Measurements from ENCODE around the gene CEP43. TPM values are rescaled to one million over a fixed set of nuclear protein-coding genes. Genes with fewer than 3 reads are reported as not detected.

The CEP43 gene
- total RNA-seq, 1 donor from 2014 or later, result 23.3 TPM

GRCh38 chr6:166951670-166952060 lies 47.5 kb upstream of the CEP43 start:
- H3K36me3 Mint-ChIP-seq (ENCODE audit: low read depth, unreplicated experiment), result peaks cover 21% of the 10 kb centered on the region
- H3K9me3 Mint-ChIP-seq (ENCODE audit: unreplicated experiment), result peaks cover 4% of the 10 kb centered on the region
- DNase-seq (ENCODE audit: low spot score), result no peak
- peaks cover 19% of the 10 kb centered on the region for H3K27me3 Mint-ChIP-seq (ENCODE audit: unreplicated experiment)
- no peak overlapping the region for H3K4me3 Mint-ChIP-seq (ENCODE audit: unreplicated experiment)
- peaks cover 7% of the 10 kb centered on the region for H3K4me1 Mint-ChIP-seq (ENCODE audit: unreplicated experiment)
- TF ChIP-seq, protein P1, sequence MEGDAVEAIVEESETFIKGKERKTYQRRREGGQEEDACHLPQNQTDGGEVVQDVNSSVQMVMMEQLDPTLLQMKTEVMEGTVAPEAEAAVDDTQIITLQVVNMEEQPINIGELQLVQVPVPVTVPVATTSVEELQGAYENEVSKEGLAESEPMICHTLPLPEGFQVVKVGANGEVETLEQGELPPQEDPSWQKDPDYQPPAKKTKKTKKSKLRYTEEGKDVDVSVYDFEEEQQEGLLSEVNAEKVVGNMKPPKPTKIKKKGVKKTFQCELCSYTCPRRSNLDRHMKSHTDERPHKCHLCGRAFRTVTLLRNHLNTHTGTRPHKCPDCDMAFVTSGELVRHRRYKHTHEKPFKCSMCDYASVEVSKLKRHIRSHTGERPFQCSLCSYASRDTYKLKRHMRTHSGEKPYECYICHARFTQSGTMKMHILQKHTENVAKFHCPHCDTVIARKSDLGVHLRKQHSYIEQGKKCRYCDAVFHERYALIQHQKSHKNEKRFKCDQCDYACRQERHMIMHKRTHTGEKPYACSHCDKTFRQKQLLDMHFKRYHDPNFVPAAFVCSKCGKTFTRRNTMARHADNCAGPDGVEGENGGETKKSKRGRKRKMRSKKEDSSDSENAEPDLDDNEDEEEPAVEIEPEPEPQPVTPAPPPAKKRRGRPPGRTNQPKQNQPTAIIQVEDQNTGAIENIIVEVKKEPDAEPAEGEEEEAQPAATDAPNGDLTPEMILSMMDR (IDR thresholded peaks at IDR 0.05; ENCODE audit: unreplicated experiment), result no peak
- H3K27ac Mint-ChIP-seq (ENCODE audit: unreplicated experiment), result no peak overlapping the region

- Mint-ChIP-seq H3K9me3 (ENCODE audit: unreplicated experiment) (peaks cover 4% of the 10 kb centered on the region), H3K27me3 (ENCODE audit: unreplicated experiment) (peaks cover 19% of the 10 kb centered on the region), H3K27ac (ENCODE audit: unreplicated experiment) (no peak overlapping the region), H3K36me3 (ENCODE audit: low read depth, unreplicated experiment) (peaks cover 21% of the 10 kb centered on the region), H3K4me1 (ENCODE audit: unreplicated experiment) (peaks cover 7% of the 10 kb centered on the region), H3K4me3 (ENCODE audit: unreplicated experiment) (no peak overlapping the region)
- TF ChIP-seq, protein P1 (IDR thresholded peaks at IDR 0.05; ENCODE audit: unreplicated experiment), result no peak
- DNase-seq (ENCODE audit: low spot score), result no peak
Observed at GRCh38 chr6:166952121-166952520, 47.1 kb upstream of the CEP43 start.

- no peak for DNase-seq (ENCODE audit: low spot score)
- Mint-ChIP-seq H3K27ac (ENCODE audit: unreplicated experiment) (no peak overlapping the region), H3K4me3 (ENCODE audit: unreplicated experiment) (no peak overlapping the region), H3K4me1 (ENCODE audit: unreplicated experiment) (peaks cover 12% of the 10 kb centered on the region), H3K9me3 (ENCODE audit: unreplicated experiment) (peaks cover 4% of the 10 kb centered on the region), H3K27me3 (ENCODE audit: unreplicated experiment) (peaks cover 21% of the 10 kb centered on the region), H3K36me3 (ENCODE audit: low read depth, unreplicated experiment) (peaks cover 26% of the 10 kb centered on the region)
- TF ChIP-seq, protein P1 (IDR thresholded peaks at IDR 0.05; ENCODE audit: unreplicated experiment), result no peak
Observed at GRCh38 chr6:166952567-166953486, 46.4 kb upstream of the CEP43 start.

- no peak for DNase-seq (ENCODE audit: low spot score)
- peaks cover 24% of the 10 kb centered on the region for H3K27me3 Mint-ChIP-seq (ENCODE audit: unreplicated experiment)
- H3K36me3 Mint-ChIP-seq (ENCODE audit: low read depth, unreplicated experiment), result peaks cover 27% of the 10 kb centered on the region
- TF ChIP-seq, protein P1 (IDR thresholded peaks at IDR 0.05; ENCODE audit: unreplicated experiment), result no peak
- no peak overlapping the region for H3K27ac Mint-ChIP-seq (ENCODE audit: unreplicated experiment)
- peaks cover 4% of the 10 kb centered on the region for H3K9me3 Mint-ChIP-seq (ENCODE audit: unreplicated experiment)
- peaks cover 26% of the 10 kb centered on the region for H3K4me1 Mint-ChIP-seq (ENCODE audit: unreplicated experiment)
- no peak overlapping the region for H3K4me3 Mint-ChIP-seq (ENCODE audit: unreplicated experiment)
Observed at GRCh38 chr6:166954118-166954713, 45.0 kb upstream of the CEP43 start.
